ENCODE data around the gene CFAP57.

The CFAP57 gene

DNA sequence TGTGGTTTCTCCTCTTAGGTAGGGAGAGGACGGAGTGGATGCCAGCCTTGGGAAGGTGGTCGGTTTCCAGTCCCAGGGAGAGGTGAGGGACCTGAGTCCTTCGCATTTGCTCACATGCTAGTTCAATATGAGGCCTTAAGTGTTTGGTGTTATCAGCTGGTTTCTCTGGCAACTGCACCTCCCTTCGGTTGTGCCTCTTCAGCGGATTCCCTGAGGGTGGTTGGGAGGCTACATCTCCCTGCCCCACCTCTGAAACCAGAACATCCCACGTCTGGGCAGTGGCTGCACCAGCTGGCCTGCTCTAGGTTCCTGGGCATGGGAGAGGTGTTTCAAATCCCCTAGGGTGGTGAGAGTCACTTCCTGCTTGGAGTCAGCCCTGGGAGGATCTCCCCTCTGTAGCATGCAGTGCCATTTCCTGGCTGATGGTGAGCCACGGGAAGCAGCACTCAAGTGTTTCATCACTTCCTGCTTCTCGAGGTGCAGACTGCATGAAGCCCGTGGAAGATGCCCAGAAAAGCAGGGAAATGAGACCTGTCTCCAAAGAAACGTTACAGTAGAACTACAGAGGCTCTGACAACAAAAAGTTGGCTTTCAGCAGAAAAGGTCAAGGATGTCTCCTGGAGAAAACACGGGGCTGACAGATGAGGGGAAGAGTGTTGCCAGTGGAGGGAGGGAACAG, 102.1 kb downstream of the CFAP57 start:
- no peak overlapping the region for H3K4me3 ChIP-seq (ENCODE audit: low read length)
- no peaks in the 10 kb centered on the region for H3K27me3 ChIP-seq (ENCODE audit: insufficient read depth, low read length)
- H3K36me3 ChIP-seq (ENCODE audit: insufficient read depth, low read depth, low read length) = peaks cover 5% of the 10 kb centered on the region; the same call in 1 of the 2 replicates
- H3K9ac ChIP-seq (ENCODE audit: low read depth, low read length) = no peak overlapping the region
- H3K4me1 ChIP-seq (ENCODE audit: insufficient read depth, low read length) = peaks cover 13% of the 10 kb centered on the region; the same call in 1 of the 2 replicates
- H3K9me3 ChIP-seq (ENCODE audit: insufficient read depth, low read depth, low read length) = no peaks in the 10 kb centered on the region
- no peak overlapping the region for H3K27ac ChIP-seq (ENCODE audit: low read length)

DNA sequence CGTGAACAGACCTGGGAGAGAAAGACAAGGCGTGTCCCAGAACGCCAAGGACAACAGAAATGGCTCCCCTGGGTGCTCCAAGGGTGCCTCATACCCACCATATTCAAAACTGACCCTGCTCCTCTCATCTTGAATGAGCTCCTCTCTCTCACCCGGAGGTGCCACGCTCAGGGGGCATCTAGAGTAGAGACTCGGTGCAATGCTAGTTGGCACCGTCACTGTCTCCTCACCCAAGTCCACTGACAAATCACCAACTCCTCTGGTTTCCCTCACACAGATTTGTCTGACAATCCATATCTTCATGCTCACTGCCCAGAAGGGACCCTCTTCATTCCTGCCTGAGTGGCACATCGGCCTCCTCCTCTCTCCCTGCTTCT, 102.7 kb downstream of the CFAP57 start:
- no peaks in the 10 kb centered on the region for H3K9me3 ChIP-seq (ENCODE audit: insufficient read depth, low read depth, low read length)
- H3K27ac ChIP-seq (ENCODE audit: low read length) = no peak overlapping the region
- no peaks in the 10 kb centered on the region for H3K27me3 ChIP-seq (ENCODE audit: insufficient read depth, low read length)
- no peak overlapping the region for H3K9ac ChIP-seq (ENCODE audit: low read depth, low read length)
- H3K4me3 ChIP-seq (ENCODE audit: low read length) = no peak overlapping the region
- peaks cover 5% of the 10 kb centered on the region; the same call in 1 of the 2 replicates for H3K36me3 ChIP-seq (ENCODE audit: insufficient read depth, low read depth, low read length)
- H3K4me1 ChIP-seq (ENCODE audit: insufficient read depth, low read length) = peaks cover 10% of the 10 kb centered on the region; the same call in 1 of the 2 replicates

DNA sequence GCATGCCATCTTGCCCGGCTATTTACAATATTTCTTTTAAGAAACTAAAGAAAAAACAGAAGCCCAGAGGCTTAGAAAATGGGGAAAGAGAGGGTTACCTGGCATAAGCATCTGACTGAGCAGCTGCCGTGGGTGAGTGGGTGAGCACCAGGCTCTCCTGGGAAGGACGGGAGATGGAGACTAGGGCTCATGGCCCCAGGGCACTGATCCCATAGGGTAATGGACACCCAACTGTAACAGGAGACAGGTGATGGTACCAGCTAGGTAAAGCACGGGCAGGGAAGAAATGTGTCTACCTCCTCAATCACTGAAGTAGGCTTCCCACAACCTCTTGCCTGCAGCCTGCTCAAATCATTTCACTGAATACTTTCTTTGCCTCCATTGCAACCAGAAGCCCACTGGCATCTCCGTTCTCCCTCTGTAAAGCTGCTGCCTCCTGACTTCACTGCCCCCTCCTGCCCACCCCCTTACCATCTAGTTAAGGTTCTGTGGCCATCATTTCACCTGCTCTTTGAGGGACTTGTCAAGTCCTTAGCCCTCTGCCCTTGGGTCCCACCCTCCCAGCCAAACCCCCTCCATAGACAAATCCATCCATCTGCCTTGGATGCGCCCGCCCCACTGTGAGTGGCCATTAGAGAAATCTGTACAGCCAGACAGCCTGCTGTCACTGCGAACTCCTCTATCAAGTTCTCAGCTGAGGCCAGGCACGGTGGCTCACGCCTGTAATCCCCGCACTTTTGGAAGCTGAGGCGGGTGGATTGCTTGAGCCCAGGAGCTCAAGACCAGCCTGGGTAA, 103.9 kb downstream of the CFAP57 start:
- no peak overlapping the region for H3K9ac ChIP-seq (ENCODE audit: low read depth, low read length)
- no peaks in the 10 kb centered on the region for H3K27me3 ChIP-seq (ENCODE audit: insufficient read depth, low read length)
- H3K4me3 ChIP-seq (ENCODE audit: low read length) = no peak overlapping the region
- H3K27ac ChIP-seq (ENCODE audit: low read length) = no peak overlapping the region
- H3K9me3 ChIP-seq (ENCODE audit: insufficient read depth, low read depth, low read length) = no peaks in the 10 kb centered on the region
- H3K4me1 ChIP-seq (ENCODE audit: insufficient read depth, low read length) = peaks cover 7% of the 10 kb centered on the region; the same call in 1 of the 2 replicates
- peaks cover 5% of the 10 kb centered on the region; the same call in 1 of the 2 replicates for H3K36me3 ChIP-seq (ENCODE audit: insufficient read depth, low read depth, low read length)

DNA sequence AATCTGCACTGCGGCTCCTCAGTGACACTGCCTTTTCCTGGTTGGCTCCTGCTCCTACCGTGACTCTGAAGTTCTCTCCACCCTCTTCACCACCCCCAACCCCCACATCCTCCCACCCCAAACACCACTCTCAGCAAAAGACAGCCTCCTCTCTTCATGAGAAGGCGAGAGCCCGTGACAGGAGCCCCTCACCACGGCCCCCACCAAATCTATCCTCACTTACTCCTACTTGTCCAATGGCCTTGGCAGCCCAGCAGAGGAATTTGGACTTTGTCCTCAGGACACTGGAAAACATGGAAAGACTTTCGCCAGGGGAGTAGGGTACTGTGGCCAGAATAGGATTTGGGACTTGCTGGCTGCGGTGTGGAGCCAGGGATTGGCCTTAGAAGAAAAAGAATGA, 104.5 kb downstream of the CFAP57 start:
- no peak overlapping the region for H3K9ac ChIP-seq (ENCODE audit: low read depth, low read length)
- H3K27ac ChIP-seq (ENCODE audit: low read length) = no peak overlapping the region
- no peaks in the 10 kb centered on the region for H3K27me3 ChIP-seq (ENCODE audit: insufficient read depth, low read length)

DNA sequence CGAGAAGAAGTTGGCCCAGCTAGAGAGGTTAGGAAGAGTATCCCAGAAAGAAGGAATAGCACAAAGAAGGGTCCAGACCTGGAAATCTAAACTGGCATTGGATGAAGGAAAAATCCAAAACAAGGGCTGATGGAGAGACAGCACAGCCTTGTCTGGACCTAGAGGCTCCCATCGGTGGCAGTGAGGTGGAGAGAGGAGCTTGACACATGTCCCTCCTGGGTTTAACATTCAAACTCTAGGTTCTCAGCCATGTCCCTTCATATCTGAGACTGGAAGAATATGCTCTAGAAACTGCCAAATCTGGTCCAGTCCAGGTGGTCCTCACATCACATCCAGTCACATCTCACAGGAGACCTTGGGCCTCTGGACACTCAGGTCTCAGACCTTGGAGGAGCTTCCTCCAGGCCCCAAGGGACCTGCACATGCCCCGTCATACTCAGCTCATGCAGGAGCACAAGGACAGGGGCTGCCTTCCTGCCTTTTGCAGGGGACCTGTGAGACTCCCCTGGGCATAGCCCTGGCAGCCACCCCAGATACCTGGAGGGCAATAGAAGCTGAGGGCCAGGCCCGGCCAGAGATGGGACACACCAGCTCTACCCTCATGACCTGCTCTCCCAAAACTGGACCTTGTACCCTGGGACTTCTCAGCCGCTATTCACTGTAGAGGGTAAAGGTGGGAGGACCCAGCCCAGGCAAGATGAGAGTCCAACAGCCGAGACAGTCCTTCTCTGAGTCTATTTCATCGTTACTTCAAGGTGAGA, 105.2 kb downstream of the CFAP57 start:
- no peak overlapping the region for H3K4me3 ChIP-seq (ENCODE audit: low read length)
- no peaks in the 10 kb centered on the region for H3K4me1 ChIP-seq (ENCODE audit: insufficient read depth, low read length)
- H3K36me3 ChIP-seq (ENCODE audit: insufficient read depth, low read depth, low read length) = peaks cover 5% of the 10 kb centered on the region; the same call in 1 of the 2 replicates
- H3K27me3 ChIP-seq (ENCODE audit: insufficient read depth, low read length) = no peaks in the 10 kb centered on the region
- no peak overlapping the region for H3K27ac ChIP-seq (ENCODE audit: low read length)
- no peak overlapping the region for H3K9ac ChIP-seq (ENCODE audit: low read depth, low read length)
- H3K9me3 ChIP-seq (ENCODE audit: insufficient read depth, low read depth, low read length) = no peaks in the 10 kb centered on the region

More for the DNA sequence above, 104.5 kb downstream of the CFAP57 start:
- no peak overlapping the region for H3K4me3 ChIP-seq (ENCODE audit: low read length)
- peaks cover 5% of the 10 kb centered on the region; the same call in 1 of the 2 replicates for H3K36me3 ChIP-seq (ENCODE audit: insufficient read depth, low read depth, low read length)
- peaks cover under 1% of the 10 kb centered on the region; the same call in 1 of the 2 replicates for H3K4me1 ChIP-seq (ENCODE audit: insufficient read depth, low read length)
- H3K9me3 ChIP-seq (ENCODE audit: insufficient read depth, low read depth, low read length) = no peaks in the 10 kb centered on the region

DNA sequence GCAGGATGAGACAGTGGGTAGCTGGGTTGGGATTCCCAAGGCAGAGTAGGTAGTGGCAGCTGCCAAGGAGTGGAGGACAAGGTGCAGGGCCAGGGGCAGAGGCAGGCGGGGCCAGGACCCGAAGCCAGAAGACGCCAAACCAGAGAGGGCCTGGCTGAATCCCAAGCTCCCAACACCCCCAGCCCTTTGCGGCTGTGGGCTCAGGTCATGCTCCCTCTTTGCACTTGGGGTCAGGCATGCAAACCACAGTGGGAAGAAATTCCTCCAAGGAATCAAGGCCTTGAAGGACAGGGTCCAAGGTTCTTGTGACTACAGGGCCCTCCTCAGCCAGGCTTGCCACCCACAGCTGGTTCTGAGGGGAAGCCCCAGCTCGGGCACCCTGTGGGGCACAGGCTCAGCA, 107.0 kb downstream of the CFAP57 start:
- H3K9me3 ChIP-seq (ENCODE audit: insufficient read depth, low read depth, low read length) = no peaks in the 10 kb centered on the region
- no peak overlapping the region for H3K27ac ChIP-seq (ENCODE audit: low read length)
- no peaks in the 10 kb centered on the region for H3K36me3 ChIP-seq (ENCODE audit: insufficient read depth, low read depth, low read length)
- H3K27me3 ChIP-seq (ENCODE audit: insufficient read depth, low read length) = no peaks in the 10 kb centered on the region
- H3K4me1 ChIP-seq (ENCODE audit: insufficient read depth, low read length) = no peaks in the 10 kb centered on the region
- H3K4me3 ChIP-seq (ENCODE audit: low read length) = no peak overlapping the region
- no peak overlapping the region for H3K9ac ChIP-seq (ENCODE audit: low read depth, low read length)

DNA sequence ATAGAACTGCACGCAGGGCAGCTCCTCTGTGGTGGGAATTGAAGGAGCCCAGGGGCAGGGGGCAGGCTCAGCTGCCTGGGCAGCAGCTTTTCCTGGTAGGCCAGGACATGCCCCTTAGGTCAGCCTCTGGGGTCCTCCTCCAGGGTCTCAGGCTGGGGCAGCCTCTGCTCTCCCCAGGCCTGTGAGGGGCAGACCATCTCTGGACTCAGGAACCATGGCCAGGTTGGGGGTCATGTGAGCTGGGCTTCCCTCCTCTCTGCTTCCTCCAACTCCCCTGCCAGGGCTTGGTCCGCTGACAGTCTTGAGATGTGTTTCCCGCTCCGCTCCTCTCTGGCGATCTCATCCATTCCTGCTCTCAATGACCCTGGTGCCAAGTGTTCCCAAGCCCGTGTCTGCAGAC, 107.5 kb downstream of the CFAP57 start:
- Histone ChIP-seq H3K4me3 (ENCODE audit: low read length) (no peak overlapping the region), H3K4me1 (ENCODE audit: insufficient read depth, low read length) (peaks cover 1% of the 10 kb centered on the region; the same call in 1 of the 2 replicates), H3K27me3 (ENCODE audit: insufficient read depth, low read length) (no peaks in the 10 kb centered on the region), H3K9ac (ENCODE audit: low read depth, low read length) (no peak overlapping the region), H3K9me3 (ENCODE audit: insufficient read depth, low read depth, low read length) (no peaks in the 10 kb centered on the region), H3K27ac (ENCODE audit: low read length) (no peak overlapping the region), H3K36me3 (ENCODE audit: insufficient read depth, low read depth, low read length) (no peaks in the 10 kb centered on the region)

DNA sequence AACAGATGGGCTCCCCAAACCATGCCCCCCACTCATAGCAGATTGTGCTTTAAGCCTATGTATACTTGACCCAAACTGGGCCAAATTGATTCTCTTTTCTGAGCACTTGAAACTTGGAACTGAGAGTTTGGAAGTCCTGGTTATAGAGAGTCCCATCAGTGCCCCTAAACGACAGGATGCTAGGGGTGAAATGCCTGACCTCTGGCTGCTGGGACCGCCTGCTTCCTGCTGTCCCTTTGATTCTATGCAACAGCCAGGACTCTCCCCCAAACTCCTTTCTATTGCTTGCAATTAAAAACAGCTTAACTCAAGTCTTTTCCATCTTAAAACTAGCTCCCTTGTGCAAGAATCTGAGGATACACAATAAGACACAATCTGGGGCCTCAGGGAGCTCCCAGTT, 108.6 kb downstream of the CFAP57 start:
- Histone ChIP-seq H3K27me3 (ENCODE audit: insufficient read depth, low read length) (no peaks in the 10 kb centered on the region), H3K4me3 (ENCODE audit: low read length) (no peak overlapping the region), H3K9me3 (ENCODE audit: insufficient read depth, low read depth, low read length) (no peaks in the 10 kb centered on the region), H3K36me3 (ENCODE audit: insufficient read depth, low read depth, low read length) (no peaks in the 10 kb centered on the region), H3K27ac (ENCODE audit: low read length) (no peak overlapping the region), H3K4me1 (ENCODE audit: insufficient read depth, low read length) (peaks cover 6% of the 10 kb centered on the region; the same call in 1 of the 2 replicates), H3K9ac (ENCODE audit: low read depth, low read length) (no peak overlapping the region)

DNA sequence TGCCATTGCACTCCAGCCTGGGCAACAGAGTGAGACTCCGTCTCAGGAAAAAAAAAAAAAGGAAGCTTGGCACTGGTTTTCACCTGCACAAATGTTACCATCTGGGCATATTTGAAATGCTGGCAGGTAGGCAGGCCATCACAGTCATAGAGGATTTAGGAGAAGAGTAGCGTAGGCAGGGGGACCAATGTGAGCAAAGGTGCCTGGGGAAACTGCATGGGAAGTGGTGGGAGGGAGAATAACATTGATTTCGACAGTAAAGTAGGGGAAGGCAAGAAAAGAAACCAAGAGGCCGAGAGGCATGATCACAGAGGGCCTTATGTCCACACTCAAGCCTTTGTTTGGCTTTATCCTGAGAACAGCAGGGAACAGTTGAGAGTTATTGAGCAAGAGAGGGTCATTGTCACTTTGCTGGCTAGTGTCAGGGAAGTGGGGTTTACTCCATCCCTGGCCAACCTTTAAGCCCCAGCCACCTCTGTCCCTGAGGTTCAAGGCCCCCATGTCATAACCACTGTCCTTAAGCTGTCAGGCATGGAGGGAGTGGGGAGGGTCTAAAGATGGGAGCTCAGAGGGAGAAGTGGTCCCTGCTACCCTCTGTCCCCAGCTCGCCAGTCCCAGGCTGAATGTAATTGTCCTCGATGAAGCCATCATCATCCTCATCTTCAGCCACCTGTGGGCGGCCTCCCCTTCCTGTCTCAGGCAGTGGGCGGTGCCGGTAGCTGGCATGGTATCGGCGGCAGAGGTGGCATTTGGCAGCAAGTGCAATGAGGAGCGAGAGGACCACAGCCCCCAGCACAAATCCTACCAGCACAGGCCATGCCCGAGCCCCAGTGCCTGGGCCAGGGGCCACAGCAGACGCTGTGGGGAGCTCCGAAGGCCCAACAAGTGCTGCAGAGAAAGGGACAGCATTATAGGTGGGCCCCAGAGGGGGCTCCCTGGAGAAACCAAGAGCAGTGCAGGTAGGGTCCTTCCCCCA, 110.4 kb downstream of the CFAP57 start:
- Histone ChIP-seq H3K27ac (ENCODE audit: low read length) (no peak overlapping the region), H3K4me3 (ENCODE audit: low read length) (no peak overlapping the region), H3K9ac (ENCODE audit: low read depth, low read length) (no peak overlapping the region), H3K4me1 (ENCODE audit: insufficient read depth, low read length) (peaks cover 6% of the 10 kb centered on the region; the same call in 1 of the 2 replicates), H3K9me3 (ENCODE audit: insufficient read depth, low read depth, low read length) (no peaks in the 10 kb centered on the region), H3K27me3 (ENCODE audit: insufficient read depth, low read length) (no peaks in the 10 kb centered on the region), H3K36me3 (ENCODE audit: insufficient read depth, low read depth, low read length) (no peaks in the 10 kb centered on the region)

DNA sequence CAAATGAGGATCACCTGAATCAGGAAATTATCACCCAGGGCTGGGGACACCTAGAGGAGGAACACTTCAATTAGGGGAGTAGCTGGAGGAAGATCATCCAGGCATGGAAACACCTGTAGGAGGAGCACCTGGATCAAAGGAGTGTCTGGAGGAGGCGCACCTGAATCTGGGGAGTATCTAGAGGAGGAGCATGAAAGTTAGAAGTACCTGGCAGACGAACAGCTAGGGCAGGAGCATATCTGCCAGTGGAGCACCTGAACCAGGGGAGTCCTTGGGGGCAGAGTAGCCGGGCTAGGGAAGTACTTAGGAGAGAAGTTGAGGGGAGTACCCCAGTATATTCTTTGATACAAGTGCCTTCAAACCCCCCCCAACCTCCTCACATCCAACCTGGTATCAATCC, 111.9 kb downstream of the CFAP57 start:
- no peak overlapping the region for H3K4me3 ChIP-seq (ENCODE audit: low read length)
- H3K4me1 ChIP-seq (ENCODE audit: insufficient read depth, low read length) = peaks cover 6% of the 10 kb centered on the region; the same call in 1 of the 2 replicates
- no peaks in the 10 kb centered on the region for H3K9me3 ChIP-seq (ENCODE audit: insufficient read depth, low read depth, low read length)
- no peak overlapping the region for H3K9ac ChIP-seq (ENCODE audit: low read depth, low read length)
- H3K27ac ChIP-seq (ENCODE audit: low read length) = no peak overlapping the region
- H3K36me3 ChIP-seq (ENCODE audit: insufficient read depth, low read depth, low read length) = no peaks in the 10 kb centered on the region
- no peaks in the 10 kb centered on the region for H3K27me3 ChIP-seq (ENCODE audit: insufficient read depth, low read length)

Measured in iPS-20b (cell line).